Chondrocyte (in vitro differentiated cells): Measurements from ENCODE around the gene ARHGEF17. TPM values are rescaled to one million over a fixed set of nuclear protein-coding genes. Genes with fewer than 3 reads are reported as not detected.

Experiments
- DNase-seq: peaks from one replicate; pipeline ENCODE4 v3.0.0; 2021; ENCODE audit warnings: mixed read lengths, low spot score
- H3K27ac Mint-ChIP-seq: one replicate; pipeline ENCODE4 v1.8.0; 2021; ENCODE audit warnings: mild to moderate bottlenecking, moderate library complexity, mixed read lengths; ENCODE audit not compliant: unreplicated experiment
- H3K27me3 Mint-ChIP-seq: 2 replicates; pipeline ENCODE4 v1.8.0; 2021; ENCODE audit warnings: low read depth, mixed read lengths
- H3K36me3 Mint-ChIP-seq: 2 replicates; pipeline ENCODE4 v1.8.0; 2021; ENCODE audit warnings: low read depth, mixed read lengths
- H3K4me1 Mint-ChIP-seq: 2 replicates; pipeline ENCODE4 v1.8.0; 2021; ENCODE audit warnings: low read depth, mild to moderate bottlenecking, mixed read lengths
- H3K4me3 Mint-ChIP-seq: one replicate; pipeline ENCODE4 v1.8.0; 2021; ENCODE audit warnings: mild to moderate bottlenecking, moderate library complexity, mixed read lengths; ENCODE audit not compliant: unreplicated experiment
- H3K9me3 Mint-ChIP-seq: 2 replicates; pipeline ENCODE4 v1.8.0; 2021; ENCODE audit warnings: low read depth, mixed read lengths
- CTCF ChIP-seq: fragments of 200-600 bp; sonication (generic); IDR thresholded peaks from 2 replicates; pipeline ENCODE4 v1.5.0; 2021; ENCODE audit warnings: antibody characterized with exemption, mild to moderate bottlenecking, moderate library complexity
- total RNA-seq: library from RNA; stranded (reverse); gene quantifications from 3 replicates; pipeline ENCODE4 v1.2.1, GENCODE V29; 2021

Gene ARHGEF17
- total RNA-seq, 1 donor from 2014 or later = 114 TPM

- peaks cover 10% of the 10 kb centered on the region for H3K4me1 Mint-ChIP-seq
- no peak overlapping the region for H3K27ac Mint-ChIP-seq
- no peaks in the 10 kb centered on the region for H3K27me3 Mint-ChIP-seq
- H3K9me3 Mint-ChIP-seq = no peaks in the 10 kb centered on the region
- H3K36me3 Mint-ChIP-seq = no peaks in the 10 kb centered on the region
- TF ChIP-seq CTCF = no peak
- H3K4me3 Mint-ChIP-seq = no peak overlapping the region
- DNase-seq = no peak
These were observed 11.4 kb upstream of the ARHGEF17 start for GRCh38 chr11:73296501-73297230.

- no peak for DNase-seq
- Mint-ChIP-seq H3K27me3 (no peaks in the 10 kb centered on the region), H3K4me3 (no peak overlapping the region), H3K4me1 (peaks cover 9% of the 10 kb centered on the region), H3K36me3 (no peaks in the 10 kb centered on the region), H3K27ac (no peak overlapping the region), H3K9me3 (no peaks in the 10 kb centered on the region)
- TF ChIP-seq CTCF = no peak
These were observed 10.9 kb upstream of the ARHGEF17 start for GRCh38 chr11:73297231-73297590.

- Mint-ChIP-seq H3K36me3 (no peaks in the 10 kb centered on the region), H3K27me3 (no peaks in the 10 kb centered on the region), H3K27ac (no peak overlapping the region), H3K9me3 (no peaks in the 10 kb centered on the region), H3K4me3 (no peak overlapping the region), H3K4me1 (peaks cover 7% of the 10 kb centered on the region)
- no peak for DNase-seq
- TF ChIP-seq CTCF = no peak
These were observed 10.4 kb upstream of the ARHGEF17 start for GRCh38 chr11:73297702-73298101.

GRCh38 chr11:73298233-73298632 is 9.8 kb upstream of the ARHGEF17 start:
- TF ChIP-seq CTCF = no peak
- H3K36me3 Mint-ChIP-seq = no peaks in the 10 kb centered on the region
- no peak overlapping the region for H3K27ac Mint-ChIP-seq

GRCh38 chr11:73299751-73300150 is 8.3 kb upstream of the ARHGEF17 start:
- peak; percentile 66 for DNase-seq

More at GRCh38 chr11:73298233-73298632, 9.8 kb upstream of the ARHGEF17 start:
- Mint-ChIP-seq H3K27me3 (no peaks in the 10 kb centered on the region), H3K9me3 (no peaks in the 10 kb centered on the region), H3K4me3 (no peak overlapping the region), H3K4me1 (peaks cover 7% of the 10 kb centered on the region)
- DNase-seq = no peak

More at GRCh38 chr11:73299751-73300150, 8.3 kb upstream of the ARHGEF17 start:
- no peaks in the 10 kb centered on the region for H3K27me3 Mint-ChIP-seq
- H3K4me3 Mint-ChIP-seq = no peak overlapping the region
- H3K36me3 Mint-ChIP-seq = no peaks in the 10 kb centered on the region
- H3K27ac Mint-ChIP-seq = no peak overlapping the region
- TF ChIP-seq CTCF = no peak
- no peaks in the 10 kb centered on the region for H3K9me3 Mint-ChIP-seq
- H3K4me1 Mint-ChIP-seq = peaks cover 7% of the 10 kb centered on the region
